Left lung (tissue), 10 donors: ENCODE measurements around the gene NEK5. TPM values are rescaled to one million over a fixed set of nuclear protein-coding genes. Genes with fewer than 3 reads are reported as not detected.
"Not testable (repeated sequence)": the region's sequence is repeated elsewhere in the genome, so short reads cannot be mapped to it uniquely, and the experiment has no call there.

ENCODE experiments used
- ATAC-seq: fragments of 200-7000 bp; cut with Tn5 transposase; one replicate; pipeline ENCODE4 v1.9.1; 2020; ENCODE audit warnings: moderate library complexity
- DNase-seq, 4 donors: peaks; one replicate each; pipeline ENCODE4 v3.0.0-alpha.2; 2013 to 2020
- H3K27ac ChIP-seq, 2 donors: fragments of 200-600 bp; sonication (generic) in 1 of 2; one replicate each; pipeline versions ENCODE4 v1.5.0 to v1.8.0; 2020 to 2021
- H3K27me3 ChIP-seq, 2 donors: fragments of 200-600 bp; sonication (generic) in 1 of 2; one replicate each; pipeline versions ENCODE4 v1.5.0 to v1.8.0; 2020 to 2021
- H3K36me3 ChIP-seq, 2 donors: fragments of 200-600 bp; sonication (generic) in 1 of 2; one replicate each; pipeline versions ENCODE4 v1.5.0 to v1.8.0; 2020 to 2021
- H3K4me1 ChIP-seq, 2 donors: fragments of 200-600 bp; one replicate each; pipeline ENCODE4 v1.8.0; 2021
- H3K4me3 ChIP-seq, 2 donors: fragments of 200-600 bp; sonication (generic) in 1 of 2; one replicate each; pipeline versions ENCODE4 v1.5.0 to v1.8.0; 2020 to 2021; ENCODE audit warnings: mild to moderate bottlenecking in 1 of 2
- H3K9me3 ChIP-seq, 2 donors: fragments of 200-600 bp; sonication (generic) in 1 of 2; one replicate each; pipeline versions ENCODE4 v1.5.0 to v1.8.0; 2020 to 2021
- CTCF ChIP-seq, 2 donors: fragments of 200-600 bp; sonication (generic) in 1 of 2; IDR thresholded peaks; one replicate each; pipeline versions ENCODE4 v1.5.0 to v1.8.0; 2021; ENCODE audit warnings: antibody characterized with exemption in 2 of 2
- intact Hi-C, 2 donors: fragments of 100-400 bp; cut with DNase I; formaldehyde crosslinking; loops; one replicate each; pipeline versions ENCODE4 v1.11.2 to v1.14.2; 2022
- polyA plus RNA-seq, 6 donors: library from polyadenylated mRNA; unstranded; fragments of 120-200 nt; gene quantifications; one replicate each; pipeline ENCODE4 v1.2.1, GENCODE V29; 2013; ENCODE audit not compliant: insufficient read length in 6 of 6
- total RNA-seq, 2 donors: library from RNA; stranded (reverse); fragmentation: NEBNext Ultra II Directional; extraction: Animal tissue kit (Norgen Biotek cat#: 25700); gene quantifications; one replicate each; pipeline ENCODE4 v1.2.1, GENCODE V29; 2021
- donor health status: DM: no; HTN: yes; CAD: no.
- donor health status: DM: no; HTN: no; CAD: no.

Gene NEK5
- total and polyA plus RNA-seq, 8 donors = 0.41 to 6.9 (median 4.7) TPM

GRCh38 chr13:52033039-52033438, 95.8 kb downstream of the NEK5 start:
- no peak for TF ChIP-seq CTCF (IDR thresholded peaks at IDR 0.05)
- no peak for DNase-seq
- no peak overlapping the region for H3K4me3 ChIP-seq
- ATAC-seq = no peak
- no peaks in the 10 kb centered on the region for H3K9me3 ChIP-seq
- H3K36me3 ChIP-seq = peaks cover 0 to 14% of the 10 kb centered on the region in 2 donors
- no peaks in the 10 kb centered on the region for H3K4me1 ChIP-seq
- no peak overlapping the region for H3K27ac ChIP-seq
- no peaks in the 10 kb centered on the region for H3K27me3 ChIP-seq
- intact Hi-C loops = no loop called here

GRCh38 chr13:52030401-52030800, 98.5 kb downstream of the NEK5 start:
- H3K27me3 ChIP-seq, H3K4me1 ChIP-seq, DNase-seq, H3K9me3 ChIP-seq, H3K27ac ChIP-seq, H3K4me3 ChIP-seq, intact Hi-C loops, ATAC-seq: not testable (repeated sequence)
- peaks cover 0 to 36% of the 10 kb centered on the region in 2 donors for H3K36me3 ChIP-seq

GRCh38 chr13:52029569-52029968, 99.3 kb downstream of the NEK5 start:
- TF ChIP-seq CTCF (IDR thresholded peaks at IDR 0.05) = no peak
- no peaks in the 10 kb centered on the region for H3K27me3 ChIP-seq
- no peaks in the 10 kb centered on the region for H3K9me3 ChIP-seq
- ATAC-seq (no peak), DNase-seq (no peak)
- H3K27ac ChIP-seq = no peak overlapping the region
- H3K36me3 ChIP-seq = peaks cover 0 to 42% of the 10 kb centered on the region in 2 donors
- no peaks in the 10 kb centered on the region for H3K4me1 ChIP-seq
- H3K4me3 ChIP-seq = no peak overlapping the region
- intact Hi-C loops = no loop called here

GRCh38 chr13:52027832-52028231, 101.0 kb downstream of the NEK5 start:
- intact Hi-C loops = no loop called here
- Histone ChIP-seq H3K9me3 (no peaks in the 10 kb centered on the region), H3K4me3 (no peak overlapping the region), H3K4me1 (no peaks in the 10 kb centered on the region), H3K36me3 (peaks cover 0 to 59% of the 10 kb centered on the region in 2 donors), H3K27ac (no peak overlapping the region), H3K27me3 (no peaks in the 10 kb centered on the region)
- TF ChIP-seq CTCF (IDR thresholded peaks at IDR 0.05) = no peak
- ATAC-seq (no peak), DNase-seq (no peak)

- ATAC-seq (no peak), DNase-seq (no peak)
- Histone ChIP-seq H3K9me3 (no peaks in the 10 kb centered on the region), H3K27ac (no peak overlapping the region), H3K4me1 (no peaks in the 10 kb centered on the region), H3K36me3 (peaks cover 0 to 72% of the 10 kb centered on the region in 2 donors), H3K4me3 (no peak overlapping the region), H3K27me3 (no peaks in the 10 kb centered on the region)
- intact Hi-C loops = no loop called here
- TF ChIP-seq CTCF (IDR thresholded peaks at IDR 0.05) = no peak
Observed at GRCh38 chr13:52026246-52026626, 102.6 kb downstream of the NEK5 start.

GRCh38 chr13:52025475-52026245, 103.2 kb downstream of the NEK5 start:
- Histone ChIP-seq H3K27me3 (no peaks in the 10 kb centered on the region), H3K27ac (no peak overlapping the region), H3K4me1 (no peaks in the 10 kb centered on the region), H3K9me3 (no peaks in the 10 kb centered on the region), H3K4me3 (no peak overlapping the region), H3K36me3 (peaks cover 0 to 74% of the 10 kb centered on the region in 2 donors)
- no peak for TF ChIP-seq CTCF (IDR thresholded peaks at IDR 0.05)
- no peak for DNase-seq
- intact Hi-C loops = no loop called here
- ATAC-seq = peak; percentile 69
